Peyer's patch (tissue), 4 donors: Measurements from ENCODE around the gene GIPR. TPM values are rescaled to one million over a fixed set of nuclear protein-coding genes. Genes with fewer than 3 reads are reported as not detected.

Experiments used
- DNase-seq, 3 donors: peaks; one replicate each; pipeline ENCODE4 v3.0.0-alpha.2; 2017 to 2019
- H3K27ac ChIP-seq, 4 donors: fragments of 200-600 bp; sonication (generic); one replicate each; pipeline ENCODE4 v1.5.1; 2016 to 2019
- H3K27me3 ChIP-seq, 2 donors: fragments of 200-600 bp; sonication (generic); one replicate each; pipeline ENCODE4 v1.5.1; 2019
- H3K36me3 ChIP-seq, 3 donors: fragments of 200-600 bp; sonication (generic); one replicate each; pipeline ENCODE4 v1.5.1; 2016 to 2019
- H3K4me1 ChIP-seq, 4 donors: fragments of 200-600 bp; sonication (generic); one replicate each; pipeline ENCODE4 v1.5.1; 2016 to 2019
- H3K4me3 ChIP-seq, 4 donors: fragments of 200-600 bp; sonication (generic); 1 replicate in 3 of 4; 2 replicates in 1 of 4; pipeline ENCODE4 v1.5.1; 2016 to 2019; ENCODE audit warnings: mild to moderate bottlenecking in 1 of 4
- H3K9me3 ChIP-seq, 4 donors: fragments of 200-600 bp; sonication (generic); one replicate each; pipeline ENCODE4 v1.5.1; 2016 to 2019; ENCODE audit warnings: mild to moderate bottlenecking in 1 of 4
- POLR2A ChIP-seq, 2 donors: fragments of 450-650 bp; IDR thresholded peaks; one replicate each; pipeline ENCODE4 v1.5.1; 2017; ENCODE audit warnings: antibody characterized with exemption in 2 of 2, mild to moderate bottlenecking in 2 of 2, moderate library complexity in 2 of 2
- total RNA-seq, 4 donors: library from RNA; depleted of rRNA; stranded (reverse); fragments of >200 nt; gene quantifications; one replicate each; pipeline ENCODE4 v1.1.0, GENCODE V29; 2016
- TF ChIP-seq, protein P1 (sequence below), 6 experiments: fragments of 450-650 bp in 4 of 6; fragments of 200-600 bp in 2 of 6; sonication (generic) in 1 of 6; IDR thresholded peaks; one replicate each; pipeline ENCODE4 v1.5.1; 2017 to 2019; ENCODE audit warnings: antibody characterized with exemption in 6 of 6, mild to moderate bottlenecking in 3 of 6, moderate library complexity in 1 of 6

GIPR gene
- total RNA-seq, 4 donors from 2014 or later, result 4.6 to 6.0 (median 5.6) TPM; not detected in 1

DNA sequence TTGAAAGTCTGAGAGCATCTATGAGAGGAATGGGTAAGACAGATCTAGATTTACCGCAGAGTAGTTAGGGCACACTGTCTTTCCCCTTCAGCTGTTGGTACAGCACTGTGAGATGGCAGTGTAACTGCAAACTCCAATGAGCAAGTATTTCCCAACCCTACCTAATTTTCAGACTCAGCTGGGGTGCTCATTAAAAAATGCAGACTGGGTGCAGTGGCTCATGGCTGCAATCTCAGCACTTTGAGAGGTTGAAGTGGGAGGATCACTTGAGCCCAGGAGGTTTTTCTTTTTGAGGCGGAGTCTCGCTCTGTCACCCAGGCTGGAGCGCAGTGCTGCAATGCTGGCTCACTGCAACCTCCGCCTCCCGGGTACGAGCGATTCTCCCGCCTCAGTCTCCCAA lies 37.1 kb downstream of the GIPR start:
- DNase-seq, result no peak
- no peaks in the 10 kb centered on the region for H3K4me1 ChIP-seq
- no peaks in the 10 kb centered on the region for H3K9me3 ChIP-seq
- H3K27ac ChIP-seq, result no peak overlapping the region
- H3K4me3 ChIP-seq, result no peak overlapping the region
- H3K36me3 ChIP-seq, result peaks cover 0 to 21% (median 0%) of the 10 kb centered on the region in 3 donors
- TF ChIP-seq, protein P1, sequence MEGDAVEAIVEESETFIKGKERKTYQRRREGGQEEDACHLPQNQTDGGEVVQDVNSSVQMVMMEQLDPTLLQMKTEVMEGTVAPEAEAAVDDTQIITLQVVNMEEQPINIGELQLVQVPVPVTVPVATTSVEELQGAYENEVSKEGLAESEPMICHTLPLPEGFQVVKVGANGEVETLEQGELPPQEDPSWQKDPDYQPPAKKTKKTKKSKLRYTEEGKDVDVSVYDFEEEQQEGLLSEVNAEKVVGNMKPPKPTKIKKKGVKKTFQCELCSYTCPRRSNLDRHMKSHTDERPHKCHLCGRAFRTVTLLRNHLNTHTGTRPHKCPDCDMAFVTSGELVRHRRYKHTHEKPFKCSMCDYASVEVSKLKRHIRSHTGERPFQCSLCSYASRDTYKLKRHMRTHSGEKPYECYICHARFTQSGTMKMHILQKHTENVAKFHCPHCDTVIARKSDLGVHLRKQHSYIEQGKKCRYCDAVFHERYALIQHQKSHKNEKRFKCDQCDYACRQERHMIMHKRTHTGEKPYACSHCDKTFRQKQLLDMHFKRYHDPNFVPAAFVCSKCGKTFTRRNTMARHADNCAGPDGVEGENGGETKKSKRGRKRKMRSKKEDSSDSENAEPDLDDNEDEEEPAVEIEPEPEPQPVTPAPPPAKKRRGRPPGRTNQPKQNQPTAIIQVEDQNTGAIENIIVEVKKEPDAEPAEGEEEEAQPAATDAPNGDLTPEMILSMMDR (IDR thresholded peaks at IDR 0.05), result no peak
- TF ChIP-seq POLR2A (IDR thresholded peaks at IDR 0.05), result no peak
- no peaks in the 10 kb centered on the region for H3K27me3 ChIP-seq

DNA sequence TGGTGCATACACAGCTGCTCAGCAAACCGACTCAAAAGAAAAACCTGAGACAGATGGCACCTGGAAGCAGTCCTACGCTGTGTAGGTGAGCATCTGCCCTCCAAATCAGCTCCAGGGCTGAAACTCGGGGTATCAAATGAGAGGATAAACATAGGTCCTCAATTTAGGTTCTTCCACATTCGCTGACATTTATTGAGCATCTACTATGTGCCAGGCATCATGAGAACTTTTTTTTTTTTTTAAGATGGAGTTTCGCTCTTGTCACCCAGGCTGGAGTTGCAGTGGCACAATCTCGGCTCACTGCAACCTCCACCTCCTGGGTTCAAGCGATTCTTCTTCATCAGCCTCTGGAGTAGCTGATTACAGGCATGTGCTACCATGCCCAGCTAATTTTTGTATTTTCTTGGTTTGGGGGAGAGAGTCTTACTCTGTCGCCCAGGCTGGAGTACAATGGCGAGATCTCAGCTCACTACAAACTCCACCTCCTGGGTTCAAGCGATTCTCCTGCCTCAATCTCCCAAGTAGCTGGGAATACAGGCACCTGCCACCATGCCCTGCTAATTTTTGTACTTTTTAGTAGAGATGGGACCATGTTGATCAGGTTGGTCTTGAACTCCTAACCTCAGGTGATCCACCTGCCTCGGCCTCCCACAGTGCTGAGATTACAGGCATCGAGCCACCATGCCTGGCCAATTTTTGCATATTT lies 37.8 kb downstream of the GIPR start:
- Histone ChIP-seq H3K4me1 (no peaks in the 10 kb centered on the region), H3K36me3 (peaks cover 0 to 21% (median 0%) of the 10 kb centered on the region in 3 donors), H3K27ac (peak overlapping the region in 1 of 4 donors; percentile 63), H3K9me3 (no peaks in the 10 kb centered on the region), H3K4me3 (no peak overlapping the region), H3K27me3 (no peaks in the 10 kb centered on the region)
- DNase-seq, result no peak
- TF ChIP-seq, protein P1 (IDR thresholded peaks at IDR 0.05), result no peak
- TF ChIP-seq POLR2A (IDR thresholded peaks at IDR 0.05), result no peak

- no peaks in the 10 kb centered on the region for H3K4me1 ChIP-seq
- H3K27ac ChIP-seq, result no peak overlapping the region
- DNase-seq, result no peak
- no peaks in the 10 kb centered on the region for H3K9me3 ChIP-seq
- TF ChIP-seq POLR2A (IDR thresholded peaks at IDR 0.05), result no peak
- TF ChIP-seq, protein P1 (IDR thresholded peaks at IDR 0.05), result no peak
- H3K36me3 ChIP-seq, result peaks cover 0 to 23% (median 0%) of the 10 kb centered on the region in 3 donors
- H3K4me3 ChIP-seq, result no peak overlapping the region
- H3K27me3 ChIP-seq, result no peaks in the 10 kb centered on the region
Observed at GRCh38 chr19:45710356-45711130, 42.5 kb downstream of the GIPR start.

GRCh38 chr19:45711851-45712698 lies 44.1 kb downstream of the GIPR start:
- H3K9me3 ChIP-seq, result no peaks in the 10 kb centered on the region
- no peaks in the 10 kb centered on the region for H3K27me3 ChIP-seq
- DNase-seq, result no peak
- H3K36me3 ChIP-seq, result peaks cover 0 to 23% (median 0%) of the 10 kb centered on the region in 3 donors
- no peak overlapping the region for H3K4me3 ChIP-seq
- no peak overlapping the region for H3K27ac ChIP-seq
- peaks cover 0 to 8% (median 3%) of the 10 kb centered on the region in 4 donors for H3K4me1 ChIP-seq
- TF ChIP-seq POLR2A (IDR thresholded peaks at IDR 0.05), result no peak
- TF ChIP-seq, protein P1 (IDR thresholded peaks at IDR 0.05), result no peak

- H3K27me3 ChIP-seq, result no peaks in the 10 kb centered on the region
- no peak for TF ChIP-seq POLR2A (IDR thresholded peaks at IDR 0.05)
- TF ChIP-seq, protein P1 (IDR thresholded peaks at IDR 0.05), result no peak
- peaks cover 0 to 23% (median 0%) of the 10 kb centered on the region in 3 donors for H3K36me3 ChIP-seq
- DNase-seq, result no peak
- peaks cover 0 to 8% (median 3%) of the 10 kb centered on the region in 4 donors for H3K4me1 ChIP-seq
- H3K27ac ChIP-seq, result no peak overlapping the region
- H3K4me3 ChIP-seq, result no peak overlapping the region
- H3K9me3 ChIP-seq, result no peaks in the 10 kb centered on the region
Observed at GRCh38 chr19:45712699-45713067, 44.7 kb downstream of the GIPR start.
